Medulla oblongata (tissue), 1 donor: Measurements from ENCODE around the gene PPP1R17.

Experiments
- DNase-seq: peaks from one replicate; pipeline ENCODE4 v3.0.0-alpha.2; 2015; ENCODE audit errors: extremely low spot score

Gene PPP1R17

GRCh38 chr7:31699050-31699449 lies 12.0 kb downstream of the PPP1R17 start:
- DNase-seq: no peak

DNA sequence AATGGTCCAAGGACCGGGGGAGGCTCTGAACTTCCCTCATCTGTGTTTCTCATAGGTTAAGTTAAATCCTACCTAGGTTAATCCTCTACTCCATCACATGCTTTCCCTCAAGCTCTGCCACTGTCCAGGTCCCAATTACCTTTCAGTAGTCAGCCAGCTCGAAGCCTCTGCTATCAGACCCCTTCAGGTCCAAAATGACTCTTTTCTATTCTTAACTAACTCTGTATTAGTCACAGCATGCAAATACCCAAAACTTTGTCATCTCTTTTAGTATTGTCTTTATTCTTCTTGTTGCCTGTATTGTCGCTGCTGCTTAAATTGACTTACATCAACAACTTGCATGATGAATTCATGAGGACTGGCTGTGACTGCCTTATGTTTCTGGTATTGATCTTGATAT lies 15.3 kb downstream of the PPP1R17 start:
- DNase-seq: no peak

- DNase-seq: no peak
These were observed 18.4 kb downstream of the PPP1R17 start for GRCh38 chr7:31705377-31705776.

DNA sequence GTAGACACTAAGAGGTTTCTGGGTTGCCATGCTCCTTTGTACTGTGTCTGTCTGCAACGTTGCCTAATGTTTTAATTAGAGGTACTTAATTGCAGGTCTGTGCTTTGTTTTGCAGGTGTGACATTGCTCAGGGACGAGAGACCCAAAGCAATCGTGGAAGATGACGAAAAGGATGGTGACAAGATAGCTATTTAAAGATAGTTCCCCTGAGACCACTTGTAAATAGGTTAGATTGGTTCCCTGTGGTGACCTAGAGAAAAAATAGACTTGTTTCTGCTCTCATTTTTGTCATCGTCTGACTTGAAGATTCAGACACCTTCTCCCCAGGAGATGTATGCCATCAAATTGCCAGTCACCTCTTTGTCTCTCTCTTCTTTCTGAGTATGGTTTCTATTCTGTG lies 20.1 kb downstream of the PPP1R17 start:
- DNase-seq: no peak

GRCh38 chr7:31710171-31710570 lies 23.2 kb downstream of the PPP1R17 start:
- peak; percentile 22 for DNase-seq

GRCh38 chr7:31716355-31716754 lies 29.3 kb downstream of the PPP1R17 start:
- no peak for DNase-seq

- no peak for DNase-seq
These were observed 33.4 kb downstream of the PPP1R17 start for GRCh38 chr7:31720366-31720765.

DNA sequence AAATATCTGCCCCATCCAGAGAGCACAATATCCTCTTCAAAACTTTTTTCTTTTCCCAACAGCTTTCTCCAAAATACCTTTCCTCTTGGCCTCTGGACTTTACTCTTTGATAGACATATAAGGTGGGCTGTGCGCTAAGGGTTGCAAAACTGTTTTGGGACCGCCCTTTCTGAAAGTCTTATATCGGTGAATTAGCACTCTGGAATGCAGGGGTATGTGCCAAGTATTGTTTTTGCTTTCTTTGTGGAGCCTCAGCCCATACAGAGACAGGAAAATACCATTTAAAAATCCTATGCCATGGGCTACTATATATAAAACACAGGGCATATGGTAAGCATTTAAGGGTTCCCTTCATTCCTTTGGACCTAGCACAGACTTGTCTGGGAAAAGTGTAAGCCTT lies 37.7 kb downstream of the PPP1R17 start:
- no peak for DNase-seq

GRCh38 chr7:31729195-31729804 lies 42.3 kb downstream of the PPP1R17 start:
- no peak for DNase-seq

- no peak for DNase-seq
These were observed 47.4 kb downstream of the PPP1R17 start for GRCh38 chr7:31734456-31734855.

DNA sequence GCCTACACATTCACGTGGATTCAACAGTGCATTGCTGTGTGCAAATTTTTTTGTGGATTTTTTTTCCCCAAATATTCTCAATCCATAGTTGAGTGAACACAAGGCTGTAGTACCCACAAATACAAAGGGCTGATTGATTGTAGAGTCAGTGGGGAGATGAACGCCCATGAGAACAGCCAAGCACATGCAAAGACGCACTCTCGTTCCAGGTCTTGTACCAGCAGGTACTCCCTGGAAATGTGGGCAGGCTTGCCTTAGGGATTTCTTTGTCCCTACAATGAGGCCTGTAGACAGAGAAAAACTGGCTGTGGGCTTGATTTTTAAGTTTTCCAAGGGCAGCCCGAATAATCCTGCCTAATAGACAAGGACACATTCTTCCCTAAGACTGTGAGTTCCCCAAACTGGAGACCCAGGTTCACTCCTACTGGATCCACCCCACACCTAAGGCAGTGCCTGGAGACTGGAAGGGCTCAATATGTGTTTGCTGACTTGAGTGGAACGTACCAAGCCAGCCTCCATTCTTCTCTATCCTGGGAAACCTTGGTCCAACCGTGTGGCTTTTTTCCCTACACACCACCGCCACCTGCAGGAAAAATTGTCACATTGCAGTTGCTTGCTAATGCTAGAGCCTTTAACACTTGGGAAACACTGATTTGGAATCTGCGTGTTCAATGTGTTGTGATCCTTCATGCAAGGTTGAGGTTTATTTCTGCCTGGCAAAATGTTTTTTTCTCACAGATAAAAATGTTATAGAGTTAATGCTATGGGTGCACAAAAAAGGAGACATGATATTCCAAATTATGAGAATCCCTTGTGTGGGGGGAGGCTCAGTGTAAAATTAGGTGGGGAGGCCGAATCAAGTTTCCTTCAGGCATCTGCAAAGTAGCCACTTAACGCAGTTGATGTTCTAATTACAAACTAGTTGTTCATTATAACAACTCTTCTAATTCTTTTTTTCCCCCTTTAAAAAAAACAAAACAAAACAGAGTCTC lies 49.3 kb downstream of the PPP1R17 start:
- peak; percentile 93 for DNase-seq

DNA sequence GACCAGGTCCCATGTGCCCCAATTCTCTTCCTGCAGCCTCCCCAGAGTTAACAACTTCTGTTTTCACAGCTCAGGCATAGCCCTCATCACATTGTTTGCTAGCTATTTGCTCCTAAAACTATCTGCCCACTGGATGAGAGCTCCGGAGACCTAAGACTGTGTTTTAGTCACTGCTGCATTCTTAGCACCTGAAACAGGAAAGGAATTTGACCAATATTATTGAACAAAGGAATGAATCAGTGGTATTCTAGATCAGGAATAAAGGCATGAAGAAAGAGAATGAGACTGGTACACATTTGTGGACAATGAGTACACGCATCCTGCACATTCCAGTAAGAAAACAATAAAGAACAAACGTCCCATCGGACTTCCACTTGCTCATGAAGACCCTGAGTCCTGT lies 54.8 kb downstream of the PPP1R17 start:
- no peak for DNase-seq

DNA sequence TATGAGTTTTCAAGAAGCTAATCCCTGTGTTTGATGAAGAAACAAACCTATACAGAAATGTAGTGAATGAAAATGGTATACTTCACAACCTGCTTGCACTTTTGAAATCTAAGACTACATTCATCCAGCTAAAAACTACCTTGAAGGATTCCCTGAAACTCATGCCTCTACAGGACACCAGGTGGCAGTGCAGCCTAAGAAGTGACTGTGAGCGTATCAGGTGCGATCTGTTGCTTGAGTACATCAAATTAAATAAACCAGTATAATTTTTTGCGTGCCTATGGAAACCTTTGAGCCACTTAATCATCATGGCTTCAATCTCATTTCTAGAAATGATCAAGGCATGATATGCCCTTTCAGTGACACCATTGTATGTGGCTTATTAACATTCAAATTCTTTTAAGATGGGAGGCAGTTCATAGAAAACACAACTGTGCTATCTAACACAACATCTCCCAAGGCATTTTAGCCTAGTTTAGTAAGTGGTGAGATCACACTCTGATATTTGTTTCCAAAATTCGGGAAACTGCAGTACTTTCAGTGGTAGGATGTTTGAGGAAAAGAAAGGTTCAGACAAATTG lies 57.4 kb downstream of the PPP1R17 start:
- peak; percentile 89 for DNase-seq

- DNase-seq: no peak
These were observed 60.5 kb downstream of the PPP1R17 start for GRCh38 chr7:31747553-31747952.

- DNase-seq: no peak
These were observed 61.1 kb downstream of the PPP1R17 start for GRCh38 chr7:31748084-31748483.

DNA sequence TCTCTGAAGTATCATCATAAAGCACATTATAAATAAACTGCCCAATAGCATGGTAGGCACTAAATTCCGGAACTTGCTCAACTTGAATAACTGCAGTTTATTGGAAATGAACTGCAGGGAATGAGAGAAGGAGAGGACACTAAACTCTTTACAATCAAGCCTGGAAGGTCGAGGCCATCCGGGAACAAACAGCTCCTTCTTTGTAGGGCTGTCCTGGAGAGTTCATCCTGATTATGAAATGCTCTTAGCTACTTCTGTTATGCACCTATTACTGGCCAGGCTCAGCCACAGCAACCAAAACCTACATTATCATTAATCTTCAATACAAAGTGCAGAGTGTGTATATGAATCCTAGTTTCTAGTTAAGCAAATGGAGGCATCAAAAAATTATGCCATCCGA lies 64.7 kb downstream of the PPP1R17 start:
- DNase-seq: no peak
